HG03439 (cell line): Measurements from ENCODE around the gene LPCAT3.
A peak's percentile ranks its signal among the peaks of the same experiment; 100 is the strongest.
"Not testable (repeated sequence)": the region's sequence is repeated elsewhere in the genome, so short reads cannot be mapped to it uniquely, and the experiment has no call there.

Experiments
- ATAC-seq: cut with Tn5 transposase; IDR thresholded peaks from one replicate; pipeline ENCODE4 v1.9.1; 2021; ENCODE audit warnings: mild to moderate bottlenecking, moderate library complexity; ENCODE audit not compliant: unreplicated experiment

Gene LPCAT3

DNA sequence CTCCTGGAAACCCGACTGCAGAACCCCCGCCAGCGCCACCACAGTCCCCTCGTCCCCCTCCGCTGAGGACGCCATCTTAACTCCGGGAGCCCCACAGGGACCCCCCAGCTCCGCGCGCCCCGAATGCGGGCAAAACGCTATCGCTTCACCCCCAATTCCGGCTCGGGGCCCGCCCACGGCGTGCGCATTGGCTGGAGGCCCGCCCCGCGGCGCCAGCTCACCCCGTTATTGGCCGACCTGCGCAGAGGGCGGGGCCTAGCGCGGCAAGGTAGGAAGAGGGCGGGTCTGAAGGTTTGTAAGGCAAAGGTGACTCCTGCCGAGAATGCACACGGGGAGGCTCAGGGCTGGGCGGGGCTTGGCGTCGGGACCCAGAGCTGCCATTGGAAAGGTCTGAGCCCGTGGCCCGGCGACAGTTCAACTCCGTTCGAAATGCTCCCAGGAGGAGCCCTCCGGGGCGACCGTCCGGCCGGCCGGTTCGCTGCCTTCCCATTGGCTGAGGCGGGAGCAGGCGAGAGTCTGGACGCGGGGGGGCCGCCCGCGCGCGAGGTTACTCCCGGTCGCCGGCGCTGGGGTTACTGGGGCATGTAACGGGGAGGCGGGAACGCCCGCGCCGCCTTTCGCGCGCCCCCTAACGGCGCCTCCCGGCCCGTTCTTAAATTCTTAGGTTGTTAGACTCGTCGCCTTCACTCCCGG lies at the start of gene LPCAT3:
LPCAT3 (minus strand) TSS at position 127 of the 693 bp plus-strand sequence; CDS start at position 75, 52 bp downstream.
- ATAC-seq = peak; percentile 93

GRCh38 chr12:7067096-7067495 lies 48.8 kb upstream of the LPCAT3 start:
- ATAC-seq = no peak

- no peak for ATAC-seq
Observed at GRCh38 chr12:7066596-7066995, 48.3 kb upstream of the LPCAT3 start.

DNA sequence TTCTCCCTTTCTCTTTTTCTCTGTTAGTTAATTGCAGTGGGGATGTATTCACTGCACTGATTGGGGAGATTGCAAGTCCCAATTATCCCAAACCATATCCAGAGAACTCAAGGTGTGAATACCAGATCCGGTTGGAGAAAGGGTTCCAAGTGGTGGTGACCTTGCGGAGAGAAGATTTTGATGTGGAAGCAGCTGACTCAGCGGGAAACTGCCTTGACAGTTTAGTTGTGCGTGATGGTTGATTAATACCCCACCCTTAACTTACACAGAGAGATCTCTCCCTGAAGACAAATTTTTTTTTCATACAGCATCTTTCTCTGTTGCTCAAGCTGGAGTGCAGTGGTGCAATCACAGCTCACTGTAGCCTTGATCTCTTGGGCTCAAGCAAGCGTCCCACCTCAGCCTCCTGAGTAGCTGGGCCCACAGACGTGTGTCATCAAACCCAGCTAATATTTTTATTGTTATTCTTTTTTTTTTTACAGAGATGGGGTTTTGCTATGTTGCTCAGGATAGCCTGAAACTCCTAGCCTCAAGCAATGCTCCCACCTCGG lies 46.9 kb upstream of the LPCAT3 start:
- no peak for ATAC-seq

DNA sequence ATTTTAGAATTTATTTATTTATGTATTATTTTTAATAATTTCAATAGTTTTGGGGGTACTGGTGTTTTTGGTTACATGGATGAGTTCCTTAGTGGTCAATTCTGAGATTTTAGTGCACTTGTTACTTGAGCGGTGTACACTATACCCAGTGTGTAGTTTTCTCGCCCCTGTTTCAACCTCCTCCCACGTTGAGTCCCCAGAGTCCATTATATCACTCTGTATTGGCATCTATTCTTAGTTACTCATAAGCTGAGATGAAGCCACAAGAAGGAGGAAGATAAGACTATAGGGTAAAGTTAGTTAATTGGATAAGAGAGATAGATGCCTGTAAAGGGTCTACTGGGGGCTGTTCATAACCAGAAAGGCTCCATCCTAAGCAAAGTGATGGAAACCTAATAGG lies 46.2 kb upstream of the LPCAT3 start:
- ATAC-seq = no peak

- no peak for ATAC-seq
Observed at GRCh38 chr12:7061596-7061995, 43.3 kb upstream of the LPCAT3 start.

DNA sequence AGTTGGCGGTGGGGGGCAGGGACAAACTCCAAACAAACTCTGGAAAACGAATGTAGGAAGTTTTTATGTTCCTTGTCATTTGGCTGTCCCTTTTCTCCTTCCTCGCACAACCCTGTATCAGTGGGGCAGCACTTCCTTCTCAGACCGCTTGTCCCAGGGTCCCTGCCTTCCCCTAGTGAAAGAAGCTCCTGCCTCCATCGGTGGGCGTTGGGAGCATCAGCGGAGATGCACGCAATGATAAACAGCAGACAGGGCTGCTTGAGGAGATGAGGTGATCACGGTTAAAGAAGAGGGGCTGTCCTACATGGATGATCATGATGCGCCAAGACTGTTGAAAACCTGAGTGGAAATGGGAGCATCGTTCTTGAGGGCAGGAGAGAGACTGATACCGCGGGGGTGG lies 42.9 kb upstream of the LPCAT3 start:
- no peak for ATAC-seq

DNA sequence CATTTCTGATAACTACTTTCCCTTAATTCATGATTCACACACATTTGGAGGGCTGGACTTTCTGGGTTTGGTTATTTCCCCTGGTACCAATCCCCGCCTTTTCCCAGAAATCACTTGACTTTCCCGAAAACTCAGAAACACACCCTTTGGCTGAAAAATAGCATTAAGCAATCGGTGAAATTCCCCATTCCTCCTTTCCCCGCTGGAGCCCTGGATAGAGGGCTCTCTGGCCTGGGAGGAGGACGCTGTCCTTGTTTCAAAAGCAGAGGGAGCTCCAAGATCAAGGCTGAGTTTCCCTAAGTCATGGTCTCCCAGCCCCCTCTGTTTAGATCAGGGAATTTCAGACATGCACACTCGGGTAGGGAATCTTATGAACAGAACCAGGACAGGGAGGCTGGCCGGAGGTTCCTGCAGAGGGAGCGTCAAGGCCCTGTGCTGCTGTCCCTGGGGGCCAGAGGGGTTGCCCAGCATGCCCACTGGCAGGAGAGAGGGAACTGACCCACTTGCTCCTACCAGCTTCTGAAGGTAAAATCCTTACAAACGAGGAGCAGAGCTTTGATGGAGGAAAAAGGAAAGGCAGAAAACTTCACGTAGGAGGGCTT lies 42.2 kb upstream of the LPCAT3 start, which contains the start of gene C1S:
C1S (plus strand) TSS at position 366 of the 602 bp plus-strand sequence. CDS start 1,195 bp downstream, outside the sequence.
- ATAC-seq = no peak

- no peak for ATAC-seq
Observed at GRCh38 chr12:7059780-7060179, 41.5 kb upstream of the LPCAT3 start.

GRCh38 chr12:7058850-7059395 lies 40.6 kb upstream of the LPCAT3 start:
- no peak for ATAC-seq

GRCh38 chr12:7058163-7058845 lies 40.0 kb upstream of the LPCAT3 start:
- no peak for ATAC-seq

GRCh38 chr12:7055736-7056135 lies 37.5 kb upstream of the LPCAT3 start:
- ATAC-seq = not testable (repeated sequence)

DNA sequence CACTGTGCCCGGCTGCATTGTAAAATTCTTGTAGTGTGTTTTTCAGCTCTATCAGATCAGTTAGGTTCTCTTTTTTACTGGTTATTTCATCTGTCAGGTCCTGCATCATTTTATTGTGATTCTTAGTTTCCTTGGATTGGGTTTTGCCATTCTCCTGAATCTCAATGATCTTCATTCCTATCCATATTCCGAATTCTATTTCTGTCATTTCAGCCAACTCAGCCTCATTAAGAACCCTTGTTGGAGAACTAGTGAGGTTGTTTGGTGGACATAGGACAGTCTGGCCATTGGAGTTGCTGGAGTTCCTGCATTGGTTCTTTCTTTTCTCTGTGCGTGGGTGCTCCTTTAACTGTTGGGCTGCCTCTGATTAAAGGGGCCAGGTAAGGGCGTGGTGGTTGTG lies 36.6 kb upstream of the LPCAT3 start:
- no peak for ATAC-seq

GRCh38 chr12:7049973-7050372 lies 31.7 kb upstream of the LPCAT3 start:
- not testable (repeated sequence) for ATAC-seq

- ATAC-seq = not testable (repeated sequence)
Observed at GRCh38 chr12:7049445-7049951, 31.2 kb upstream of the LPCAT3 start.

- ATAC-seq = no peak
Observed at GRCh38 chr12:7047306-7047705, 29.0 kb upstream of the LPCAT3 start.

DNA sequence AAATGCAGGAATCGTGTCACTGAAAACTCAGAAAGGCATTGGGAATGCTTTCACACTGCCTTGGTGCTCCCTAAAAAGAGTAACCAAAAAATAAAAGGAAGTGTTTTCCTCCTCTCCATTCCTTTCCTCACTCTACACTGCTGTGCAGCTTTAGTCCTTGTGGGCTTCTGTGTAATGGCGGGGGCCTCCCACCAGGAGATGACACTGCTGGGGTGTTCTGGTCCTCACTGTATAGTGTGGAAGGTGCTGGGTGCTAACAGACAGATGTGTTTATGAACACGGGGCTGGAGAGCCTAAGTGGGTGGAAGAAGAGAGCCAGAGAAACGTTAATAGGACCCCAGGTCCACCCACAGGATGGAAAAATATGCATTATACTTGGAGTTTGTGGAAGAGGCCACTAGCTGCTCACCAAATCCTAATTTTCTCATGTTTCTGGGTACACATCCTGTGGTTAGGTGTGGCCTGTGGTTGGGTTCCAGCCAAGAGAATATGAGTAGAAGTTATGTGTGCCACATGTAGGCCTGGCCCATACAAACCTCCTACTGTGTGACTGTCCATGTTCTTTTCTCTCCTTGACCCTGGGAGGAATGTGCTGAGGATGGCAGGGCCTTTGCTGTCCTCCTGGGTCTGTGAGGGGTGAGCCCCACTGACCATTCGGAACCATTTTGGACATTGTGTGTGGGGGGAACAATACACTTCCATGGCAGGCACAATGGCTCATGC lies 28.3 kb upstream of the LPCAT3 start:
- ATAC-seq = no peak

DNA sequence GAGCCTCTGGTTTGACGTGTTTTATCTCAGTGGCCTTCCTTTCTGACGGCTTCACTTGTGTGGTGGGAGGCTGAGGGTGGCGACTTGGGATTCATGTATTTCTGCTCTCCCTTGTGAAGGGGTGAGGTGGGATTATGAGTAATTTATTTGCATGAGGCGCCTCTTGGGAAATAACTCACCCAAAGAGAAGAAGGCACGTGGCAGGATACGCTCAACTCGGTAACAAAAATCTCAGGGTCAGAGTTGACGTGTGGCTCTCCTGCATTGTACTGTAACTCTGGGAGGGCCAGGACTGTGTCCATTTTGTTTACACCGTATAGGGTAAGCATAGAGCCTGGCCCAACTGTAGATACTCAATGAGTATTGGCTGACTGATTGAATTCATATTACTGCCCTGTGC lies 27.6 kb upstream of the LPCAT3 start:
- no peak for ATAC-seq

DNA sequence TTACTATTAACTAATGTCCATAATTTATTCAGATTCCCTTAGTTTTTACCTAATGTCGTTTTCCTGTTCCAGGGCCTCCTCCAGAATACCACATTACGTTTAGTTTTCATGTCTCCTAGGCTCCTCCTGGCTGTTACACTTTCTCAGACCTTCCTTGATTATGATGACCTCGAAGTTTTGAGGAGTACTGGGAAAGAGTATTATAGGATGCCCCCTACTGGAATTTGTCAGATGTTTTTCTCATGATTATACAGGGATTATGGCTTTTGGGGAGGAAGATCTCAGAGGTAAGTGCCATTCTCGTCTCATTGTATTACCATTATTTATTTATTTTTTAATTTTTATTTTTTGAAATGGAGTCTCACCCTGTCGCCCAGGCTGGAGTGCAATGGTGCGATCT lies 24.6 kb upstream of the LPCAT3 start:
- ATAC-seq = no peak

GRCh38 chr12:7039403-7039802 lies 21.1 kb upstream of the LPCAT3 start:
- no peak for ATAC-seq

GRCh38 chr12:7038591-7038990 lies 20.3 kb upstream of the LPCAT3 start:
- no peak for ATAC-seq
